ENCODE data around the gene FLNB. TPM values are rescaled to one million over a fixed set of nuclear protein-coding genes. Genes with fewer than 3 reads are reported as not detected.

The FLNB gene
- total and polyA plus RNA-seq, 9 of the 15 experiments (the other 6 are each of a cell fraction or from before 2014, with no cell fraction given), result 9.4 to 48.1 (median 25.6) TPM

- no peak overlapping the region for H3K4me3 ChIP-seq
- no peaks in the 10 kb centered on the region for H3K27me3 ChIP-seq (ENCODE audit: control insufficient read depth in 2 of 2, insufficient read depth in 2 of 2, low read length in 2 of 2)
- ATAC-seq (peak; percentile 64), FAIRE-seq (peak; percentile 74), DNase-seq (ENCODE audit: extremely low read depth in 1 of 4, low spot score in 3 of 4) (peak; percentile 36 to 67 (median 52))
- H3K36me3 ChIP-seq (ENCODE audit: control insufficient read depth, insufficient read depth, low read length), result peaks cover 32% of the 10 kb centered on the region
- H3K27ac ChIP-seq (ENCODE audit: extremely low read depth, low read depth, low read length), result peak overlapping the region; percentile 67
- POLR2A ChIA-PET, result interaction anchor here (0.9 to 1.0 kb wide), 2 partner anchors 18 to 73 kb away, joined by 3 read pairs; no protein-coding TSS in a partner anchor
- H3K9me1 ChIP-seq (ENCODE audit: control insufficient read depth, insufficient read depth, low read length), result no peaks in the 10 kb centered on the region
- in situ Hi-C loops (cut with MboI) (no loop called here), intact Hi-C loops (cut with micrococcal nuclease) (no loop called here)
- CTCF ChIA-PET (ENCODE audit: low intra/inter-chr PET ratio), result no interaction called here
- no TSS peak for BruUV-seq (replicated peaks)
- H3K9ac ChIP-seq (ENCODE audit: insufficient read depth in 1 of 2, low read depth in 2 of 2, low read length in 2 of 2), result peak overlapping the region in 1 of 2 experiments; percentile 36; a peak in 1 of 4 replicates
- H3K9me3 ChIP-seq (replicated peaks; ENCODE audit: control insufficient read depth, insufficient read depth, low read depth, low read length), result no peaks in the 10 kb centered on the region
- 4% methylated on average over 7 of the region's 7 CpGs for WGBS (ENCODE audit: insufficient coverage, low coverage, missing lambda C conversion rate)
- H3K4me2 ChIP-seq (ENCODE audit: insufficient read depth, low read length), result peak overlapping the region; percentile 46
- peaks cover 9 to 31% of the 10 kb centered on the region in 2 experiments; a peak in 4 of 5 replicates for H3K4me1 ChIP-seq (replicated peaks in 1 of 2; ENCODE audit: control insufficient read depth in 2 of 2, insufficient read depth in 2 of 2, low read length in 2 of 2)
- H3K79me2 ChIP-seq (ENCODE audit: control insufficient read depth, insufficient read depth, low read length), result peaks cover 3% of the 10 kb centered on the region; the same call in 2 of the 3 replicates
- H4K20me1 ChIP-seq (replicated peaks; ENCODE audit: control insufficient read depth, insufficient read depth, low read length), result no peaks in the 10 kb centered on the region
- peak overlapping the region; percentile 80 for H2AFZ ChIP-seq (ENCODE audit: low read depth, low read length)
- no peak for TF ChIP-seq BMI1 (IDR thresholded peaks at IDR 0.05; ENCODE audit: low read length)
- TF ChIP-seq PREB (CRISPR knock-in tag; IDR thresholded peaks at IDR 0.05), result no peak
- TF ChIP-seq RBM22 (IDR thresholded peaks at IDR 0.05; ENCODE audit: low read depth, low read length, poor library complexity, severe bottlenecking), result no peak
- TF ChIP-seq CREB5 (CRISPR knock-in tag; IDR thresholded peaks at IDR 0.05), result no peak
- no peak for TF ChIP-seq MBD1 (CRISPR knock-in tag; IDR thresholded peaks at IDR 0.05)
- TF ChIP-seq ARID1B (IDR thresholded peaks at IDR 0.05), result peak; percentile 54; the same call in 1 of the 2 replicates
- no peak for TF ChIP-seq ZNF232 (CRISPR knock-in tag; IDR thresholded peaks at IDR 0.05)
- TF ChIP-seq SRSF1 (IDR thresholded peaks at IDR 0.05; ENCODE audit: low read depth, low read length), result no peak
- TF ChIP-seq JUNB (CRISPR knock-in tag; conservative IDR thresholded peaks at IDR 0.05), result no peak
- no peak for TF ChIP-seq CCAR2 (IDR thresholded peaks at IDR 0.05; ENCODE audit: low read depth, low read length)
- no peak for TF ChIP-seq ZNF717 (CRISPR knock-in tag; IDR thresholded peaks at IDR 0.05)
- no peak for TF ChIP-seq CHAMP1 (IDR thresholded peaks at IDR 0.05)
- no peak for TF ChIP-seq HSF4 (CRISPR knock-in tag; IDR thresholded peaks at IDR 0.05; ENCODE audit: borderline replicate concordance)
- TF ChIP-seq CREM (IDR thresholded peaks at IDR 0.05; ENCODE audit: low read depth), result peak; percentile 24; the same call in 1 of the 2 replicates
- no peak for TF ChIP-seq XRCC4 (IDR thresholded peaks at IDR 0.05; ENCODE audit: extremely low read depth, insufficient read depth, insufficient read length)
- TF ChIP-seq ZNF12 (CRISPR knock-in tag; IDR thresholded peaks at IDR 0.05), result no peak
- TF ChIP-seq PHB (CRISPR knock-in tag; IDR thresholded peaks at IDR 0.05), result no peak
Measured at GRCh38 chr3:58082047-58082446, 73.8 kb downstream of the FLNB start.

Data from K562 (cell line).